ENCODE data around the gene ALDH5A1.

The ALDH5A1 gene

GRCh38 chr6:24494821-24495795 lies at the start of gene ALDH5A1:
TSS of gene ALDH5A1 (plus strand) at chr6:24494969. CDS start at chr6:24494997, 28 bp downstream.
- peak; percentile 53 to 80 (median 71) for DNase-seq

GRCh38 chr6:24445704-24446103 lies 49.1 kb upstream of the ALDH5A1 start:
- no peak for DNase-seq

GRCh38 chr6:24446670-24447069 lies 48.1 kb upstream of the ALDH5A1 start:
- no peak for DNase-seq

GRCh38 chr6:24448396-24448795 lies 46.4 kb upstream of the ALDH5A1 start:
- no peak for DNase-seq

- DNase-seq = no peak
Observed at GRCh38 chr6:24448828-24449525, 45.8 kb upstream of the ALDH5A1 start.

GRCh38 chr6:24451581-24452388 lies 43.0 kb upstream of the ALDH5A1 start:
- no peak for DNase-seq

- no peak for DNase-seq
Observed at GRCh38 chr6:24453921-24454320, 40.8 kb upstream of the ALDH5A1 start.

- no peak for DNase-seq
Observed at GRCh38 chr6:24454452-24454851, 40.3 kb upstream of the ALDH5A1 start.

- DNase-seq = no peak
Observed at GRCh38 chr6:24455061-24455460, 39.7 kb upstream of the ALDH5A1 start.

- no peak for DNase-seq
Observed at GRCh38 chr6:24458134-24458533, 36.6 kb upstream of the ALDH5A1 start.

- DNase-seq = no peak
Observed at GRCh38 chr6:24458941-24459340, 35.8 kb upstream of the ALDH5A1 start.

- no peak for DNase-seq
Observed at GRCh38 chr6:24460966-24461365, 33.8 kb upstream of the ALDH5A1 start.

- DNase-seq = no peak
Observed at GRCh38 chr6:24464253-24465038, 30.3 kb upstream of the ALDH5A1 start.

- no peak for DNase-seq
Observed at GRCh38 chr6:24469811-24470210, 25.0 kb upstream of the ALDH5A1 start.

- DNase-seq = no peak
Observed at GRCh38 chr6:24472181-24472580, 22.6 kb upstream of the ALDH5A1 start.

- DNase-seq = no peak
Observed at GRCh38 chr6:24476631-24477030, 18.1 kb upstream of the ALDH5A1 start.

GRCh38 chr6:24477070-24477469 lies 17.7 kb upstream of the ALDH5A1 start:
- no peak for DNase-seq

GRCh38 chr6:24478903-24479302 lies 15.9 kb upstream of the ALDH5A1 start:
- no peak for DNase-seq

- no peak for DNase-seq
Observed at GRCh38 chr6:24480705-24481104, 14.1 kb upstream of the ALDH5A1 start.

GRCh38 chr6:24481449-24481848 lies 13.3 kb upstream of the ALDH5A1 start:
- DNase-seq = no peak

GRCh38 chr6:24484657-24485323 lies 10.0 kb upstream of the ALDH5A1 start:
- no peak for DNase-seq

- no peak for DNase-seq
Observed at GRCh38 chr6:24486065-24486464, 8.7 kb upstream of the ALDH5A1 start.

Data from activated naive CD4-positive, alpha-beta T cell (primary cell).